ENCODE results near the gene PIGU. TPM values are rescaled to one million over a fixed set of nuclear protein-coding genes. Genes with fewer than 3 reads are reported as not detected.

Gene PIGU
- total RNA-seq, 1 donor from 2014 or later = 5.5 TPM

DNA sequence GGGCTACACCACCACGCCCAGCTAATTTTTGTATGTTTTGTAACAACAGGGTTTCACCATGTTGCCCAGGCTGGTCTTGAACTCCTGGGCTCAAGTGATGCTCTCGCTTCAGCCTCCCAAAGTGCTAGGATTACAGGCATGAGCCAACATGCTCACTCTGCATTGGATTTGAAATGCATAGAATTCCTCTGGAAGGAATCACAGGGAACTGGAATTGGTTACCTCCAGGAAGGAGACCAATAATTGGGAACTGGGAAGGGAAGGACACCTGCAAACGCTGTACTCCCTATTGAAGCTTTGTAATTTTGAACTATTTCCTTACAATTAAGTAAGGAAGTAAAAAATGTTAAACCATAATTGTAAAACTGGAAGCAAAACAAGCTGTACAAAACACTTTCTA is 14.9 kb upstream of the PIGU start:
- no peaks in the 10 kb centered on the region for H3K36me3 ChIP-seq (ENCODE audit: control insufficient read depth, insufficient read depth, low read length)
- DNase-seq (ENCODE audit: low read depth) = peak; percentile 50
- FAIRE-seq = no peak
- H3K4me3 ChIP-seq (ENCODE audit: low read depth, low read length) = no peak overlapping the region
- TF ChIP-seq, protein P1, sequence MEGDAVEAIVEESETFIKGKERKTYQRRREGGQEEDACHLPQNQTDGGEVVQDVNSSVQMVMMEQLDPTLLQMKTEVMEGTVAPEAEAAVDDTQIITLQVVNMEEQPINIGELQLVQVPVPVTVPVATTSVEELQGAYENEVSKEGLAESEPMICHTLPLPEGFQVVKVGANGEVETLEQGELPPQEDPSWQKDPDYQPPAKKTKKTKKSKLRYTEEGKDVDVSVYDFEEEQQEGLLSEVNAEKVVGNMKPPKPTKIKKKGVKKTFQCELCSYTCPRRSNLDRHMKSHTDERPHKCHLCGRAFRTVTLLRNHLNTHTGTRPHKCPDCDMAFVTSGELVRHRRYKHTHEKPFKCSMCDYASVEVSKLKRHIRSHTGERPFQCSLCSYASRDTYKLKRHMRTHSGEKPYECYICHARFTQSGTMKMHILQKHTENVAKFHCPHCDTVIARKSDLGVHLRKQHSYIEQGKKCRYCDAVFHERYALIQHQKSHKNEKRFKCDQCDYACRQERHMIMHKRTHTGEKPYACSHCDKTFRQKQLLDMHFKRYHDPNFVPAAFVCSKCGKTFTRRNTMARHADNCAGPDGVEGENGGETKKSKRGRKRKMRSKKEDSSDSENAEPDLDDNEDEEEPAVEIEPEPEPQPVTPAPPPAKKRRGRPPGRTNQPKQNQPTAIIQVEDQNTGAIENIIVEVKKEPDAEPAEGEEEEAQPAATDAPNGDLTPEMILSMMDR (IDR thresholded peaks at IDR 0.05; ENCODE audit: insufficient read depth, low read length, severe bottlenecking) = no peak
- H3K27me3 ChIP-seq (ENCODE audit: control insufficient read depth, insufficient read depth, low read length) = no peaks in the 10 kb centered on the region

DNA sequence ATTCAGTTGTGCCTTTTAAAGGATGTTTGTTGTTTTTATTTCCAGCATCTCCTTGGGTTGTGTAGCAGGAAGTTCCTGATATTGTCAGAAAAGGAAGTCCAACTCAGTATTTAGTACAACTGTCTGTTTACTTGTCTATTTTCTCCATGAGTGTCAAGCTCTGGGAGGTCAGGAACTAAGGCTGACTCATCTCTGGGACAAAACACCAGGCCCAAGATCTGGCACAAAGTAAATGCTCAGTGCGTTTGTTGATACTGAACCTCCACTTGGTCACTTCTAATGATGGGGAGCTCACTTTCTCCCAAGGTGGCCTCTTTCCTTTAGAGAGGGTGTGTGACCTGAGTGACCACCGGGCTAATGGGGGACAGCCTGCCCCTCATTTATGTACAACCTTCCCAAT is 12.6 kb upstream of the PIGU start:
- Histone ChIP-seq H3K36me3 (ENCODE audit: control insufficient read depth, insufficient read depth, low read length) (no peaks in the 10 kb centered on the region), H3K27me3 (ENCODE audit: control insufficient read depth, insufficient read depth, low read length) (no peaks in the 10 kb centered on the region), H3K4me3 (ENCODE audit: low read depth, low read length) (no peak overlapping the region)
- DNase-seq (ENCODE audit: low read depth) = peak; percentile 18
- FAIRE-seq = no peak
- TF ChIP-seq, protein P1 (IDR thresholded peaks at IDR 0.05; ENCODE audit: insufficient read depth, low read length, severe bottlenecking) = no peak

DNA sequence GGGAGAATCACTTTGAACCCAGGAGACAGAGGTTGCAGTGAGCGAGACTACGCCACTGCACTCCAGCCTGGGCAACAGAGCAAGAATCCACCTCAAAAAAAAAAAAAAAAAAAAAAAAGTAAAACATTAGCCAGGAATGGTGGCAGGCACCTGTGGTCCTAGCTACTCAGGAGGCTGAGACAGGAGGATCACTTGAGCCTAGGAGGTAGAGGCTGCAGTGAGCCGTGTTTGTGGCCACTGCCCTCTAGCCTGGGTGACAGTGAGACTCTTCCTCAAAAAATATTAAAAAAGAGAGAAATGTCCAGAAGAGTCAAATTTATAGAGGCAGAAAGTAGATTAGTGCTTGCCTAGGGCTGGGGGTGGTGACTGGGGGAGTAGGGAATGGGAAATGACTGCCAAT is 6.8 kb upstream of the PIGU start:
- Histone ChIP-seq H3K4me3 (ENCODE audit: low read depth, low read length) (no peak overlapping the region), H3K27me3 (ENCODE audit: control insufficient read depth, insufficient read depth, low read length) (no peaks in the 10 kb centered on the region), H3K36me3 (ENCODE audit: control insufficient read depth, insufficient read depth, low read length) (no peaks in the 10 kb centered on the region)
- TF ChIP-seq, protein P1 (IDR thresholded peaks at IDR 0.05; ENCODE audit: insufficient read depth, low read length, severe bottlenecking) = no peak
- FAIRE-seq (no peak), DNase-seq (ENCODE audit: low read depth) (no peak)

DNA sequence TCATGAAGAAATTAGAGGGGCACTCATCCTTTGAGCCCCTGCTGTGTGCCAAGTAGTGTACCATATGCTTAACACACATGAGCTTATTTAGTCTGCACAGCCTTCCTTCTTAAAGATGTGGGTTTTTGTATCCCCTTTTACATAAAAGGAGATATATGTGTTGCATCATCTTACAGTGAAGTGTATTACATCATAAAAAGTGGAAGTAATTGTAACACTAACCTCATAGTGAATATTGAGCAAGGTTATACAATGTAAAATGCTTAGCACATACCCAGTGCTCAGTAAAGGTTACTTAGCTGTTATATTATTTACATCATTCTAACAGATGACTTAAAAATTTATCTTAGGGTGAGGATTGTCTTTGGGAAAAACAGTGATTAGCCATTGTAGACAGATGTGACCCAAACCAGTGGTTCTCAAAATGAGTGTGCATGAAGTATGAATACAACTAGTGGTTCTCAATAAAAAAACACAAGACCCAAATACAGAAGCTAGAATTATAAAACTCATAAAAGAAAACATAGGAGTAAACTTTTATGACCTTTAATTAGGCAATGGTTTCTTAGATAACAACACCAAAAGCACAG is 3.8 kb upstream of the PIGU start:
- no peak for DNase-seq (ENCODE audit: low read depth)
- TF ChIP-seq, protein P1 (IDR thresholded peaks at IDR 0.05; ENCODE audit: insufficient read depth, low read length, severe bottlenecking) = no peak
- Histone ChIP-seq H3K27me3 (ENCODE audit: control insufficient read depth, insufficient read depth, low read length) (no peaks in the 10 kb centered on the region), H3K4me3 (ENCODE audit: low read depth, low read length) (no peak overlapping the region), H3K36me3 (ENCODE audit: control insufficient read depth, insufficient read depth, low read length) (no peaks in the 10 kb centered on the region)
- no peak for FAIRE-seq

DNA sequence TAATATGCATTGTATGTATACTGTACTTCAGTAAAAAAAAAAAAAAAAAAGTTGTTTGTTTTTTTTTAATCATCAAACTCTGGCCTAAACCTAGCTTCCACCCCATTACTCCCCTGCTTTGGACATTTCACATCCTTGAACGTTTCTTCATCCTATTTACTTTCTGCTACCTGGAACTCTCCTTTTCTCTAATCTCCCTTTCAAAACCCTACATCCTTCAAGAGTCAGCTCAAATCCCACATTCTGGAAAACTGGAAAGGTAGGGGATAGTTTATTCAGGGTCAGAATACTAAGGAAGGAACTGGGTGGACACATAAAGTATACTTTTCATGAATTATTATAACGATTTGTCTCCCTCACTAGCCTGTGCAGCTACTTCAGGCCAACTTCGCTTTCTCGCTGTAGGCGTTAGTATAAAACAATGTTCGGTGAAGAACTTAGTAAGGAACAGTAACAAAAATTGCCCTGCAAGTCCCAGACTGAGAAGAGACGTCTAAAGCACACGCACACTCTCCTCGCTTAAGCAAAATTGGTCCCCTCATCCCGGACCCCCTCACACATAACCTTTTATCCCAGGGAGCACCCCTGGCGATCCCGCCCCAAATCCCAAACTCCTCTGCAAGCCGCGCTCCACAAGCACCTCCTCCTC is 775 bp downstream of the PIGU start:
- H3K36me3 ChIP-seq (ENCODE audit: control insufficient read depth, insufficient read depth, low read length) = no peaks in the 10 kb centered on the region
- TF ChIP-seq, protein P1 (IDR thresholded peaks at IDR 0.05; ENCODE audit: insufficient read depth, low read length, severe bottlenecking) = no peak
- FAIRE-seq = no peak
- H3K4me3 ChIP-seq (ENCODE audit: low read depth, low read length) = peak overlapping the region; percentile 80
- H3K27me3 ChIP-seq (ENCODE audit: control insufficient read depth, insufficient read depth, low read length) = no peaks in the 10 kb centered on the region
- DNase-seq (ENCODE audit: low read depth) = no peak

DNA sequence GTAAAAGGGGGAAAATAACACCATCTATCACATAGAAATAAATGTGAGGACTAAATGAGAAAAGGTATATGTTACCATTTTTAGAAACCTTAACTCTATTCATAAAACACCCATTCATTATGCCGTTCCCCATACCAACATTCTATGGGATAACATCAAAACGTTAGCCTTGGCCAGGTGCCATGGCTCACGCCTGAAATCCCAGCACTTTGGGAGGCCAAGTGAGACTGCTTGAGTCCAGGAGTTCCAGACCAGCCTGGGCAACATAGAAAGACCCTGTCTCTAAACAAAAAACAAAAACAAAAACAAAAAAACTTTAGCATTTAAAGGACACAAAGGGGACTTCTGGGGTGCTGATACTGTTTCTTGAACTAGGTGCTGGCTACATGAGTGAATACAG is 1.3 kb downstream of the PIGU start:
- TF ChIP-seq, protein P1 (IDR thresholded peaks at IDR 0.05; ENCODE audit: insufficient read depth, low read length, severe bottlenecking) = no peak
- no peak overlapping the region for H3K4me3 ChIP-seq (ENCODE audit: low read depth, low read length)
- no peaks in the 10 kb centered on the region for H3K36me3 ChIP-seq (ENCODE audit: control insufficient read depth, insufficient read depth, low read length)
- no peak for FAIRE-seq
- H3K27me3 ChIP-seq (ENCODE audit: control insufficient read depth, insufficient read depth, low read length) = no peaks in the 10 kb centered on the region
- DNase-seq (ENCODE audit: low read depth) = no peak
